Measurements from ENCODE around the gene ILKAP.

ILKAP gene

DNA sequence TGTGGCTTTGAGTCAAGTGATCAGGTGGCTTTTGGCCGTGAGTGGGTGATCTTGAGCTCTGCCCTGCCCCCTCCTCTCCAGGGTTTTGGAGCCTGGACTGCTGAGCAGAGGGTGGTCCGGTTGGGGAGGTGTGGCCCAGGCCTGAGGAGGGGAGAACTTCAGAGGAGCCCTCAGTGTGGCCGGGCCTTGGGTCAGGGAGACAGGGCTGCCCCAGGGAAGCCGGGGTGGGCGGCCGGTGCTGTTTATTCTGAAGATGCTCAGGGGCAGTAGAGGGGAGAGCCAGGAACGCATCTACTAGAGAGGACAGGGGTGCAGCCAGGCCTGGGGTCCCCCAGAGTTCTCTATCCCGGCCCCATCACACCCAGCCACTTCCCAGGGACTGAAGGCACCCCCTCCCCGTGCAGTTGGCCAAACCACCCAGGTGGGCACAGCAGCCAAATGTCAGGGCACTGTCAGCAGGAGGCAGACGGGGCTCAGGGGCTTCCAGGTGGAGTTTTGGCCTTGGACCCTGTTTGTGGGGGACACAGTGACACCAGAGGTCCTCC, 43.8 kb downstream of the ILKAP start:
- TF ChIP-seq POLR2AphosphoS5 (IDR thresholded peaks at IDR 0.05; ENCODE audit: low read depth, low read length) (no peak), FOXP2 (optimal IDR thresholded peaks at IDR 0.05; ENCODE audit: borderline replicate concordance, extremely low read depth, extremely low read length, insufficient read depth) (no peak), SIN3A (IDR thresholded peaks at IDR 0.05; ENCODE audit: borderline replicate concordance, insufficient read depth, low read length) (no peak), TAF1 (IDR thresholded peaks at IDR 0.05; ENCODE audit: borderline replicate concordance, insufficient read depth, low read length) (no peak)
- TF ChIP-seq, protein P1, sequence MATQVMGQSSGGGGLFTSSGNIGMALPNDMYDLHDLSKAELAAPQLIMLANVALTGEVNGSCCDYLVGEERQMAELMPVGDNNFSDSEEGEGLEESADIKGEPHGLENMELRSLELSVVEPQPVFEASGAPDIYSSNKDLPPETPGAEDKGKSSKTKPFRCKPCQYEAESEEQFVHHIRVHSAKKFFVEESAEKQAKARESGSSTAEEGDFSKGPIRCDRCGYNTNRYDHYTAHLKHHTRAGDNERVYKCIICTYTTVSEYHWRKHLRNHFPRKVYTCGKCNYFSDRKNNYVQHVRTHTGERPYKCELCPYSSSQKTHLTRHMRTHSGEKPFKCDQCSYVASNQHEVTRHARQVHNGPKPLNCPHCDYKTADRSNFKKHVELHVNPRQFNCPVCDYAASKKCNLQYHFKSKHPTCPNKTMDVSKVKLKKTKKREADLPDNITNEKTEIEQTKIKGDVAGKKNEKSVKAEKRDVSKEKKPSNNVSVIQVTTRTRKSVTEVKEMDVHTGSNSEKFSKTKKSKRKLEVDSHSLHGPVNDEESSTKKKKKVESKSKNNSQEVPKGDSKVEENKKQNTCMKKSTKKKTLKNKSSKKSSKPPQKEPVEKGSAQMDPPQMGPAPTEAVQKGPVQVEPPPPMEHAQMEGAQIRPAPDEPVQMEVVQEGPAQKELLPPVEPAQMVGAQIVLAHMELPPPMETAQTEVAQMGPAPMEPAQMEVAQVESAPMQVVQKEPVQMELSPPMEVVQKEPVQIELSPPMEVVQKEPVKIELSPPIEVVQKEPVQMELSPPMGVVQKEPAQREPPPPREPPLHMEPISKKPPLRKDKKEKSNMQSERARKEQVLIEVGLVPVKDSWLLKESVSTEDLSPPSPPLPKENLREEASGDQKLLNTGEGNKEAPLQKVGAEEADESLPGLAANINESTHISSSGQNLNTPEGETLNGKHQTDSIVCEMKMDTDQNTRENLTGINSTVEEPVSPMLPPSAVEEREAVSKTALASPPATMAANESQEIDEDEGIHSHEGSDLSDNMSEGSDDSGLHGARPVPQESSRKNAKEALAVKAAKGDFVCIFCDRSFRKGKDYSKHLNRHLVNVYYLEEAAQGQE (IDR thresholded peaks at IDR 0.05; ENCODE audit: insufficient read depth in 1 of 2, low read depth in 2 of 2, low read length in 2 of 2): no peak

DNA sequence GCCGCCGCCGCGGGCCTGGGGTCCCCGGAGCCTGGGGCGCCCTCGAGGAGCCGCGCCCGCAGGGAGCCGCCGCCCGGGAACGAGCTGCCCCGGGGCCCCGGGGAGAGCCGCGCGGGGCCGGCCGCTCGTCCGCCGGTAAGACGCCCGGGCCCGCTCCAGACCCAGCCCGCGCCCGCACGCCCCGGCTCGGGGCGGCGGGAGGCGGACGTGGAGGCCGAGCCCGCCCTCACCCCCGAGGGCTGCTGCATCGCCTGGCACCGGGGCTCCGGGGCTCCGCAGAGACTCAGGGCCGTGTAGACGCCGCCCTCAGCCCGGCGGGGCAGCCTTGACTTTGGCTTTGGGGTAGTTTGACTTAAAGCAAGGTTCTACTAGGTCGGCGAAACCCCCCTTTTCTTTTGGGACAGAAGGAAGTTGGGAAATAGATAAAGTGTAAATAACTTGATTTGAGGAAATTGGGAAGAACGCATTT, 44.4 kb downstream of the ILKAP start:
- TF ChIP-seq POLR2AphosphoS5 (IDR thresholded peaks at IDR 0.05; ENCODE audit: low read depth, low read length) (no peak), SIN3A (IDR thresholded peaks at IDR 0.05; ENCODE audit: borderline replicate concordance, insufficient read depth, low read length) (no peak), TAF1 (IDR thresholded peaks at IDR 0.05; ENCODE audit: borderline replicate concordance, insufficient read depth, low read length) (no peak), FOXP2 (optimal IDR thresholded peaks at IDR 0.05; ENCODE audit: borderline replicate concordance, extremely low read depth, extremely low read length, insufficient read depth) (no peak)
- TF ChIP-seq, protein P1 (IDR thresholded peaks at IDR 0.05; ENCODE audit: insufficient read depth in 1 of 2, low read depth in 2 of 2, low read length in 2 of 2): no peak

DNA sequence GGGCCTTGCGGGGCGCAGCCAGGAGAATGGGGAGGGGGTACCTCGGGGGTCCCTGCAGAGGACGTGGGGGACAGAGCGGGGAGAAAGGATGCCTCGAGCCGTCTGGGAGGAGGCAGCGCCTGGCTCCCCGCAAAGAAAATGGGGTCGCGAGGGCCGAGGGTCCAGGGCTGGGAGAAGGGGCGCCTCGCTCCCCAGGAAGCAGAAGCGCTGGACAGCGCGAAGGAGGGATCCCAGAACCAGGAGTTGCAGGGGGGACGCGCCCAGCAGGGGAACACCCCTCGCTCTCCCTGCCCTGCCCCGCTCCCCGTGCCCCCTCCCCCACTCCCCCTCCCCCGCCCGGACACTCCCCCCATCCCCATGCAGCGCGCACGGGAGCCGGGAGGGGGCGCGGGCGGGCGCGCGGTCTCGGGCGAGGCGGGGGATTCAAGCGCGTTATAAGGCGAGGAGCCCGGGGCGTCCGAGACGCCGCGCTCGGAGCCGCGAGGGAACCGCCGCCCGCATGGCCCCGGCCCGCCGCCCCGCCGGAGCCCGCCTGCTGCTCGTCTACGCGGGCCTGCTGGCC, 44.9 kb downstream of the ILKAP start, which contains the start of gene ERFE:
ERFE (plus strand) TSS at position 462 of the 562 bp plus-strand sequence; CDS start at position 500, 38 bp downstream.
- TF ChIP-seq SIN3A (IDR thresholded peaks at IDR 0.05; ENCODE audit: borderline replicate concordance, insufficient read depth, low read length): no peak
- no peak for TF ChIP-seq TAF1 (IDR thresholded peaks at IDR 0.05; ENCODE audit: borderline replicate concordance, insufficient read depth, low read length)
- TF ChIP-seq FOXP2 (optimal IDR thresholded peaks at IDR 0.05; ENCODE audit: borderline replicate concordance, extremely low read depth, extremely low read length, insufficient read depth): no peak
- TF ChIP-seq, protein P1 (IDR thresholded peaks at IDR 0.05; ENCODE audit: insufficient read depth in 1 of 2, low read depth in 2 of 2, low read length in 2 of 2): no peak

DNA sequence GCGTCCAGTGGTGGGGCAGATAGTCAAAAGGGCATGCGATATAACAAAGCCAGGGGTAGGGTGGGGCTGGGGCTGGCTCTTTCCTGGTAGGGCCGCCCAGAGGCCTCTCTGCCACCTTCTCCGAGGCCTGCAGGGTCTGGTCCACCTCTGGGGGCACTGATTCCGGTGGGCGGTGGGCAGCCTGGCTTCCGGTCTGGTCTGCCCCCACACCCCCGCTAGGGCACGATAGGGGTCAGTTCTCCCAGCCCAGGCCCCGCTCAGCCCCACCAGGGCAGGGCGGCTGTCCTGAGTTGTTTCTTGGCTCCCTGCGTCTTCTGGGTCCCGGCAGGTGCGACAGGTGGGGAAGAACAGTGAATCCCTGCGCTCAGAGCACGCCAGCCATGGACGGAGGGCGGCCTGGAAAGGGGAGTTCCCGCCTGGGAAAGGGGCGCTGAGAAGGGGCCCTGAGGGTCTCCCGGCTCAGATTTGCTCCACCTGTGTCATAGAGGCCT, 45.4 kb downstream of the ILKAP start:
- no peak for TF ChIP-seq SIN3A (IDR thresholded peaks at IDR 0.05; ENCODE audit: borderline replicate concordance, insufficient read depth, low read length)
- no peak for TF ChIP-seq TAF1 (IDR thresholded peaks at IDR 0.05; ENCODE audit: borderline replicate concordance, insufficient read depth, low read length)
- TF ChIP-seq, protein P1 (IDR thresholded peaks at IDR 0.05; ENCODE audit: insufficient read depth in 1 of 2, low read depth in 2 of 2, low read length in 2 of 2): no peak
- TF ChIP-seq FOXP2 (optimal IDR thresholded peaks at IDR 0.05; ENCODE audit: borderline replicate concordance, extremely low read depth, extremely low read length, insufficient read depth): no peak
- TF ChIP-seq POLR2AphosphoS5 (IDR thresholded peaks at IDR 0.05; ENCODE audit: low read depth, low read length): no peak

All from PFSK-1 (cell line).